Ovary (tissue), 9 donors: ENCODE data around the gene TRIM46. TPM values are rescaled to one million over a fixed set of nuclear protein-coding genes. Genes with fewer than 3 reads are reported as not detected.
"Not testable (repeated sequence)": the region's sequence is repeated elsewhere in the genome, so short reads cannot be mapped to it uniquely, and the experiment has no call there.

Experiments used
- DNase-seq, 5 donors: peaks; one replicate each; pipeline ENCODE4 v3.0.0-alpha.2; 2019 to 2020
- H3K27ac ChIP-seq, 2 donors: fragments of 200-600 bp; one replicate each; pipeline versions ENCODE4 v1.5.1 to v1.8.0; 2019 to 2022
- H3K27me3 ChIP-seq: fragments of 200-600 bp; one replicate; pipeline ENCODE4 v1.8.0; 2022
- H3K36me3 ChIP-seq: fragments of 200-600 bp; sonication (generic); one replicate; pipeline ENCODE4 v1.5.1; 2019
- H3K4me1 ChIP-seq: one replicate; pipeline ENCODE4 v1.8.1; 2013; ENCODE audit warnings: mild to moderate bottlenecking, moderate library complexity; ENCODE audit not compliant: insufficient read depth
- H3K4me3 ChIP-seq: fragments of 200-600 bp; sonication (generic); one replicate; pipeline ENCODE4 v1.5.1; 2017
- H3K9me3 ChIP-seq, 2 donors: fragments of 200-600 bp in 1 of 2; sonication (generic) in 1 of 2; one replicate each; pipeline versions ENCODE4 v1.5.1 to v1.8.1; 2013 to 2019; ENCODE audit warnings: mild to moderate bottlenecking in 1 of 2, moderate library complexity in 1 of 2
- CTCF ChIP-seq, 3 donors: fragments of 450-650 bp in 2 of 3; fragments of 200-600 bp in 1 of 3; IDR thresholded peaks; one replicate each; pipeline versions ENCODE4 v1.5.1 to v1.8.0; 2016 to 2022; ENCODE audit warnings: antibody characterized with exemption in 3 of 3, mild to moderate bottlenecking in 1 of 3
- EP300 ChIP-seq: sonication (generic); formaldehyde crosslinking; IDR thresholded peaks from one replicate; pipeline ENCODE4 v1.6.1; 2017; ENCODE audit warnings: antibody characterized with exemption
- POLR2A ChIP-seq: fragments of 450-650 bp; IDR thresholded peaks from one replicate; pipeline ENCODE4 v1.6.1; 2017; ENCODE audit warnings: antibody characterized with exemption, mild to moderate bottlenecking, moderate library complexity
- WGBS, 3 donors: extraction: QIAGEN DNeasy Blood & Tissue Kit in 1 of 3; methylation state at CpG; one replicate each; pipeline versions ENCODE4 v1.1.5 to v1.1.7; 2013 to 2017; 5-methylcytosine and 5-hydroxymethylcytosine counted together
- intact Hi-C, 4 donors: fragments of 100-400 bp; cut with DNase I; formaldehyde crosslinking; loops; one replicate each; pipeline versions ENCODE4 v1.11.0 to v1.15.1; 2022 to 2023
- polyA plus RNA-seq, 2 donors: library from polyadenylated mRNA; stranded (reverse); fragments of 200-250 nt in 1 of 2; fragments of 350-450 nt in 1 of 2; fragmentation: Illumina TruSeq in 1 of 2; extraction: RNeasy Lipid Tissue Mini Kit (QIAGEN cat#74804) in 1 of 2; gene quantifications; one replicate each; pipeline ENCODE4 v1.2.3, GENCODE V29; 2013 to 2014
- total RNA-seq, 7 donors: library from RNA; depleted of rRNA in 2 of 7; stranded (reverse); fragments of >200 nt in 2 of 7; fragmentation: NEBNext Ultra II Directional in 3 of 7; extraction: Animal tissue kit (Norgen Biotek cat#: 25700) in 3 of 7; gene quantifications; one replicate each; pipeline versions ENCODE4 v1.1.0 to v1.2.4, GENCODE V29; 2016 to 2023
- donor health status: DM: no; HTN: no; CAD: no; lungs with moderate emphysema.
- donor health status: DM: no; HTN: no; CAD: no.
- donor health status: Bipolar disorder and iron deficiency.
- donor health status: DM: yes; HTN: yes; CAD: no.
- donor health status: DM: no; HTN: no; CAD: no.
- donor health status: DM: yes; HTN: yes; CAD: no.

TRIM46 gene
- total and polyA plus RNA-seq, 9 donors: 0.12 to 0.87 (median 0.29) TPM; not detected in 1

- peak in 3 of 5 donors; percentile 55 to 79 (median 59) for DNase-seq
- intact Hi-C loops: no loop called here
- Histone ChIP-seq H3K36me3 (no peaks in the 10 kb centered on the region), H3K4me1 (no peaks in the 10 kb centered on the region), H3K27me3 (no peaks in the 10 kb centered on the region), H3K9me3 (no peaks in the 10 kb centered on the region), H3K4me3 (no peak overlapping the region), H3K27ac (no peak overlapping the region)
- WGBS, 3 donors: 21 to 22% (median 22%) methylated on average over 7 of the region's 7 CpGs
- TF ChIP-seq POLR2A: no peak
- no peak for TF ChIP-seq CTCF (IDR thresholded peaks at IDR 0.05)
- no peak for TF ChIP-seq EP300
Measured at GRCh38 chr1:155218854-155219591, 45.4 kb downstream of the TRIM46 start.

GRCh38 chr1:155219592-155220031, 46.0 kb downstream of the TRIM46 start:
- H3K27me3 ChIP-seq: no peaks in the 10 kb centered on the region
- DNase-seq: peak in 4 of 5 donors; percentile 44 to 62 (median 52)
- H3K9me3 ChIP-seq: no peaks in the 10 kb centered on the region
- intact Hi-C loops: no loop called here
- H3K4me3 ChIP-seq: no peak overlapping the region
- no peaks in the 10 kb centered on the region for H3K4me1 ChIP-seq
- TF ChIP-seq CTCF (IDR thresholded peaks at IDR 0.05) (no peak), POLR2A (no peak), EP300 (no peak)
- 2 to 9% (median 4%) methylated on average over 1 of the region's 1 CpG for WGBS, 3 donors
- H3K36me3 ChIP-seq: no peaks in the 10 kb centered on the region
- H3K27ac ChIP-seq: no peak overlapping the region

- H3K4me3 ChIP-seq, H3K27me3 ChIP-seq, intact Hi-C loops, H3K27ac ChIP-seq, H3K9me3 ChIP-seq, H3K4me1 ChIP-seq, H3K36me3 ChIP-seq, DNase-seq: not testable (repeated sequence)
- 90 to 93% (median 92%) methylated on average over 10 of the region's 10 CpGs for WGBS, 3 donors
Measured at GRCh38 chr1:155220211-155220965, 46.7 kb downstream of the TRIM46 start.

GRCh38 chr1:155223047-155223446, 49.4 kb downstream of the TRIM46 start:
- H3K4me3 ChIP-seq: no peak overlapping the region
- no peaks in the 10 kb centered on the region for H3K36me3 ChIP-seq
- H3K27me3 ChIP-seq: no peaks in the 10 kb centered on the region
- no peak overlapping the region for H3K27ac ChIP-seq
- WGBS, 3 donors: 87 to 90% (median 89%) methylated on average over 7 of the region's 7 CpGs
- no peak for DNase-seq
- TF ChIP-seq EP300: no peak
- TF ChIP-seq CTCF (IDR thresholded peaks at IDR 0.05): no peak
- TF ChIP-seq POLR2A: no peak
- intact Hi-C loops: no loop called here
- no peaks in the 10 kb centered on the region for H3K4me1 ChIP-seq
- no peaks in the 10 kb centered on the region for H3K9me3 ChIP-seq

GRCh38 chr1:155225404-155225759, 51.7 kb downstream of the TRIM46 start:
- not testable (repeated sequence) for H3K4me3 ChIP-seq, H3K9me3 ChIP-seq, H3K36me3 ChIP-seq, H3K27me3 ChIP-seq, DNase-seq, H3K4me1 ChIP-seq, H3K27ac ChIP-seq
- intact Hi-C loops: loop anchor here in 1 of 4 donors (5.0 kb wide), 1 partner anchor 33 kb away; no protein-coding TSS in a partner anchor
- WGBS, 3 donors: 92 to 96% (median 95%) methylated on average over 8 of the region's 8 CpGs
